Panc1 (cell line): ENCODE results near the gene SFXN3. TPM values are rescaled to one million over a fixed set of nuclear protein-coding genes. Genes with fewer than 3 reads are reported as not detected.
A peak's percentile ranks its signal among the peaks of the same experiment; 100 is the strongest.

Experiments
- ATAC-seq: fragments of 200-7000 bp; cut with Tn5 transposase; 2 replicates; pipeline ENCODE4 v1.9.1; 2020; ENCODE audit warnings: mild to moderate bottlenecking, moderate library complexity
- BruUV-seq: library from RNA; stranded (reverse); fragments of 400-500 nt; replicated peaks from 2 replicates; lab custom pipeline; 2021; lab: Mats Ljungman, UMichigan
- CTCF ChIA-PET: fragments of 300-600 bp; sonication (Branson Sonifier 250); formaldehyde crosslinking; loops from one replicate; lab custom pipeline; 2022; ENCODE audit warnings: antibody characterized with exemption; lab: Charles Lee
- POLR2A ChIA-PET: fragments of 300-600 bp; sonication (Branson Sonifier 250); formaldehyde crosslinking; loops from one replicate; lab custom pipeline; 2022; ENCODE audit warnings: antibody characterized with exemption; lab: Charles Lee
- DNase-seq: peaks from one replicate; pipeline ENCODE4 v3.0.0-alpha.2; 2010; ENCODE audit warnings: low read depth, low spot score
- H3K27ac ChIP-seq: 2 replicates; pipeline ENCODE4 v1.5.1; 2011; ENCODE audit warnings: mild to moderate bottlenecking, low read length, inconsistent platforms
- H3K27me3 ChIP-seq: fragments of 200-500 bp; sonication (Bioruptor generic); 2 replicates; pipeline ENCODE4 v1.6.0; 2014; ENCODE audit warnings: low read length, inconsistent platforms; ENCODE audit not compliant: control insufficient read depth, insufficient read depth
- H3K36me3 ChIP-seq: fragments of 200-500 bp; sonication (Bioruptor generic); 2 replicates; pipeline ENCODE4 v1.5.1; 2014; ENCODE audit warnings: inconsistent platforms, mild to moderate bottlenecking, low read length, moderate library complexity; ENCODE audit not compliant: control insufficient read depth, insufficient read depth
- H3K4me1 ChIP-seq: 2 replicates; pipeline ENCODE4 v1.5.1; 2011; ENCODE audit warnings: inconsistent platforms, mild to moderate bottlenecking, low read length, moderate library complexity; ENCODE audit not compliant: control insufficient read depth, insufficient read depth
- H3K4me3 ChIP-seq, 2 experiments: 2 replicates each; pipeline ENCODE4 v1.5.1; 2011 to 2012; ENCODE audit warnings: low read depth in 2 of 2, low read length in 2 of 2, mild to moderate bottlenecking in 2 of 2, inconsistent platforms in 1 of 2, moderate library complexity in 1 of 2
- H3K9me3 ChIP-seq: fragments of 200-500 bp; sonication (Bioruptor generic); 2 replicates; pipeline ENCODE4 v1.5.1; 2014; ENCODE audit warnings: low read depth, mild to moderate bottlenecking, inconsistent platforms, low read length, moderate library complexity; ENCODE audit not compliant: control insufficient read depth, insufficient read depth
- CTCF ChIP-seq: fragments of 450-650 bp; IDR thresholded peaks from 2 replicates; pipeline ENCODE4 v1.5.1; 2017; ENCODE audit warnings: mild to moderate bottlenecking
- POLR2AphosphoS5 ChIP-seq: IDR thresholded peaks from 2 replicates; pipeline ENCODE4 v1.6.1; 2012; ENCODE audit warnings: mild to moderate bottlenecking, low read depth, low read length, moderate library complexity
- REST ChIP-seq, 2 experiments: IDR thresholded peaks; 2 replicates each; pipeline ENCODE4 v1.6.1; 2011 to 2012; ENCODE audit warnings: low read depth in 2 of 2, control low read depth in 1 of 2, low read length in 1 of 2, mild to moderate bottlenecking in 1 of 2, moderate library complexity in 1 of 2; ENCODE audit not compliant: insufficient read depth in 1 of 2
- SIN3A ChIP-seq: IDR thresholded peaks from 2 replicates; pipeline ENCODE4 v1.6.1; 2012; ENCODE audit warnings: low read depth, mild to moderate bottlenecking, low read length, moderate library complexity, borderline replicate concordance; ENCODE audit not compliant: insufficient read depth
- TCF7L2 ChIP-seq: IDR thresholded peaks from 2 replicates; pipeline ENCODE4 v1.6.1; 2011; ENCODE audit warnings: mild to moderate bottlenecking, low read depth, low read length, inconsistent platforms
- in situ Hi-C: cut with HindIII; loops from 2 replicates; pipeline ENCODE4 v1.10.0; 2016; ENCODE audit warnings: low sequenced_read_pairs, low pct_unique_long_range_greater_than_20kb
- intact Hi-C: fragments of 100-400 bp; cut with micrococcal nuclease; formaldehyde crosslinking; loops from one replicate; pipeline ENCODE4 v1.10.0; 2022; ENCODE audit not compliant: unreplicated experiment
- total RNA-seq: library from RNA; stranded (reverse); gene quantifications from one replicate; pipeline ENCODE4 v1.2.1, GENCODE V29; 2021; ENCODE audit not compliant: unreplicated experiment

The SFXN3 gene
- total RNA-seq, 1 experiment from 2014 or later: 15.3 TPM

- CTCF ChIA-PET: interaction anchor here (1.4 to 3.7 kb wide), 3 partner anchors 15 to 30 kb away, joined by 4 to 19 read pairs (median 5); no protein-coding TSS in a partner anchor
Observed at GRCh38 chr10:101065481-101066145, 34.6 kb downstream of the SFXN3 start.

More at GRCh38 chr10:101065481-101066145, 34.6 kb downstream of the SFXN3 start:
- POLR2A ChIA-PET: no interaction called here
- intact Hi-C loops: no loop called here
- DNase-seq (no peak), ATAC-seq (no peak)
- Histone ChIP-seq H3K36me3 (no peaks in the 10 kb centered on the region), H3K27ac (peak overlapping the region; percentile 93), H3K27me3 (no peaks in the 10 kb centered on the region), H3K9me3 (no peaks in the 10 kb centered on the region), H3K4me3 (peak overlapping the region; percentile 64 to 94), H3K4me1 (peaks cover 41% of the 10 kb centered on the region)
- no TSS peak for BruUV-seq
- in situ Hi-C loops: no loop called here
- TF ChIP-seq SIN3A: no peak
- no peak for TF ChIP-seq POLR2AphosphoS5
- no peak for TF ChIP-seq REST (IDR thresholded peaks at IDR 0.05; ENCODE audit: insufficient read depth in 1 of 2, low read depth in 2 of 2, low read length in 1 of 2)
- TF ChIP-seq CTCF: no peak
- TF ChIP-seq TCF7L2: no peak
